GM13976 (cell line): ENCODE results near the gene CCDC186.

ENCODE experiments used
- DNase-seq: peaks from one replicate; pipeline ENCODE4 v3.0.0; 2012; ENCODE audit warnings: low spot score
- in situ Hi-C: fragments of 300-500 bp; cut with MboI; formaldehyde crosslinking; loops from one replicate; pipeline ENCODE4 v1.12.0; 2022; ENCODE audit warnings: low sequenced_read_pairs, mixed read lengths, inconsistent platforms; ENCODE audit not compliant: unreplicated experiment
- TF ChIP-seq, protein P1 (sequence below): IDR thresholded peaks from 2 replicates; pipeline ENCODE4 v1.5.1; 2012; ENCODE audit warnings: borderline replicate concordance, mild to moderate bottlenecking; ENCODE audit not compliant: insufficient read depth; ENCODE audit errors: extremely low read depth, missing control alignments, control extremely low read depth

Gene CCDC186

DNA sequence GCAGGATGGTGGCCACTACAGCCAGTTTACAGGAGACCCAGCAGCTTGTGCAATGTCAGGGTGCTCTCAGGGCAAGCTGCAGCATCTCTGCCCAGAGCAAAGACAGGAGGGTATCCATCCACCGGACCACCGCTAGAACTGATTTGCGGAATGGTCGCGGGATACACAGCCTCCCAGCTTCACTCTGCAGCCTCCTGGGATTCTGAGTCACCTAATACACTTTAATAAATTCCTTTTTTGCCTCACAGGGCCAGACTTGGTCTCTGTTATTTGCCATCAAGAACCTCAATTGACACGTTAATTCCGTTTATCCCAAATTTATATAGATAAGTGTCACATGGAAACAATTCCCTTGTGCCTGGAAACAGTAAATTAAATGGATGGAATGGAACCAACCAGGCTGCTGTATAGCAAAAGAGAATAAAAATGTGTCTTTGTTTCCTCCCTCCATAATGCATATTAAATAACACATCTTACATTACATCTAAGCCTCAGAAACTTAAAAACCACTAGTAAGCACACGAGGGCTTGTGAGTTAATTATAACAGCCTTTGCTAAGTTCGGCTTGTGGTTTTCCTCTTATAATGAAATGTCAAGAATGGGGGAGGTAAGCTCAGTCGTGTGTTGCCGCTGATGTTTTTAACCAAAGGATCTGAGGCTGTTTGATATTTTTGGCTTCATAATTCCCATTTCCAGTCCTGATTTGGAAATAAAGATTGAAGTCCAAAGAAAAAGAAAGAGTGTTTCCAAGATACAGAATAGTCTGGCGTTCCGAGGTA lies 78.3 kb downstream of the CCDC186 start:
- peak; percentile 62 for DNase-seq
- TF ChIP-seq, protein P1, sequence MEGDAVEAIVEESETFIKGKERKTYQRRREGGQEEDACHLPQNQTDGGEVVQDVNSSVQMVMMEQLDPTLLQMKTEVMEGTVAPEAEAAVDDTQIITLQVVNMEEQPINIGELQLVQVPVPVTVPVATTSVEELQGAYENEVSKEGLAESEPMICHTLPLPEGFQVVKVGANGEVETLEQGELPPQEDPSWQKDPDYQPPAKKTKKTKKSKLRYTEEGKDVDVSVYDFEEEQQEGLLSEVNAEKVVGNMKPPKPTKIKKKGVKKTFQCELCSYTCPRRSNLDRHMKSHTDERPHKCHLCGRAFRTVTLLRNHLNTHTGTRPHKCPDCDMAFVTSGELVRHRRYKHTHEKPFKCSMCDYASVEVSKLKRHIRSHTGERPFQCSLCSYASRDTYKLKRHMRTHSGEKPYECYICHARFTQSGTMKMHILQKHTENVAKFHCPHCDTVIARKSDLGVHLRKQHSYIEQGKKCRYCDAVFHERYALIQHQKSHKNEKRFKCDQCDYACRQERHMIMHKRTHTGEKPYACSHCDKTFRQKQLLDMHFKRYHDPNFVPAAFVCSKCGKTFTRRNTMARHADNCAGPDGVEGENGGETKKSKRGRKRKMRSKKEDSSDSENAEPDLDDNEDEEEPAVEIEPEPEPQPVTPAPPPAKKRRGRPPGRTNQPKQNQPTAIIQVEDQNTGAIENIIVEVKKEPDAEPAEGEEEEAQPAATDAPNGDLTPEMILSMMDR: no peak
- in situ Hi-C loops: no loop called here

DNA sequence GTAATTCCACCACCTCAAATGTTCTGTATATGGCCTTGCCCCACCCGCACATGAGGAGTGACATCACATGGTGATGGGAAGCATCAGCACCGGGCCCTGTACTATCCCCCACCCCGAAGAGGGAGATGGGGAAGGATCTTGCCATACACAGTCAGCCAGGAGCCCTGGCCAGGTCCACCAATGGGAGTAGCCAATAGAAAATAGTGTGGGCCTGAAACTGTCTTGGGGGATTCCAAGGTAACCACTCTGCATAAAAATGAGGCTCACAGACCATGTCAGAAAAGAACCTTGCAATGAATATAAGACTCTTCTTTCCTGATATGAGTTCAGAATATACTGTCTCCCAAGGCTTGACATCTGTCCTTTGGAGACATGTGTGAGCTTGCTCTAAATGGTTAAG lies 79.2 kb downstream of the CCDC186 start:
- TF ChIP-seq, protein P1: no peak
- in situ Hi-C loops: no loop called here
- peak; percentile 63 for DNase-seq

GRCh38 chr10:114087655-114088054 lies 86.3 kb downstream of the CCDC186 start:
- no peak for DNase-seq
- TF ChIP-seq, protein P1: no peak
- in situ Hi-C loops: no loop called here

- TF ChIP-seq, protein P1: no peak
- DNase-seq: no peak
- in situ Hi-C loops: no loop called here
Measured at GRCh38 chr10:114087255-114087654, 86.7 kb downstream of the CCDC186 start.

- TF ChIP-seq, protein P1: no peak
- in situ Hi-C loops: no loop called here
Measured at GRCh38 chr10:114084215-114084614, 89.8 kb downstream of the CCDC186 start.

DNA sequence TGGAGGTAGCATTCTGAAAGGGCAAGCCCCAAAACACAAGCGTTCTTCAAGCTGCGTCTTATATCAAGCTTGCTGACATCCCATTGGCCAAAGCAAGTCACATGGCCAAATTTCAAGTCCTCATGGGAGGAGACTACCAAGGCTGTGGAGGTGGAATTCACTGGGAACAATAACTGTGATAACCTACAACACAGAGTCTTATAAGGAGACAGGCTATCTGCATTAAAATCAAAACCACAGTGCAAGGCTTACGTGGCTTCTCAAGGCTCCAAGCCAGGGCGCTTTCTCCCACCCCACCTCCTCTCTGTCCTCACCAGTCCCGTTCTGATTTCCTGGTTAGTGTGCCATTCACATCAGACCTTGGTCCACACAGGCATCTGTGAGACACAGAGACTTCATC lies 91.0 kb downstream of the CCDC186 start:
- no peak for DNase-seq
- TF ChIP-seq, protein P1: no peak
- in situ Hi-C loops: no loop called here

More at GRCh38 chr10:114084215-114084614, 89.8 kb downstream of the CCDC186 start:
- no peak for DNase-seq

DNA sequence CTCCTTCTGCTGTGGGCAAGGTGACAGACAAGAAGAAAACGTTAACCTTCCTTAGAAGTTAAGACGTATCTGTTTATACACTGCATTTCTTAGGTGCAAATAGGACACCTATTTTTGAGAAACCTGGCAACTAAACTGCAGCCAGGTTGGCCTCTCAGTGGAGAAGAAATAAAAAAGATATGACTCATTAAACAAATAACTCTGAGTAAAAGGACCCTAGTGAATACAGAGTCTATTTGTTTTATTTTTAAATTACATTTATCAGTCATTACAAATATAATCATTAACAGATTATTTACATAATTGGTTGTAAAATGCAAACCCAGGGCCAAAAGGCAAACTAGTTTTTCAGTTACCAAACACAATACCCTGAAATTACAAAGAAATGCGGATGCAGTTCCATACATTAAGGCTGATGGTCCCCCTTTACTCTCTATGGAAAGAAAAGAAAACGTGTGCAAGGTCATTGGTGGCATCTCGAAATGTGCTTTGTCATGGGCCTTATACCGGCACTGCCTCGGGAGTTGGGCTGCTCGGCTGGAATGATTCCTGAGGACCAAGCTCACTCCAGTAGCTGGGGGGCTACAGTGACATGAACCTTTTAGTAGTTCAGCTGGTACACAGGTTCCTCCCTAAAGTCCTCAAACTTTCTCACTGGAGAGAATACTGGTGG lies 92.0 kb downstream of the CCDC186 start:
- TF ChIP-seq, protein P1: no peak
- in situ Hi-C loops: no loop called here
- DNase-seq: no peak
